Left cardiac atrium (tissue), 4 donors: ENCODE measurements around the gene GPX3. TPM values are rescaled to one million over a fixed set of nuclear protein-coding genes. Genes with fewer than 3 reads are reported as not detected.

Source experiments
- ATAC-seq, 2 donors: fragments of 200-7000 bp; cut with Tn5 transposase; one replicate each; pipeline ENCODE4 v1.9.1; 2020; ENCODE audit warnings: mild to moderate bottlenecking in 2 of 2, moderate library complexity in 2 of 2
- DNase-seq: peaks from one replicate; pipeline ENCODE4 v3.0.0-alpha.2; 2020
- intact Hi-C, 2 donors: fragments of 100-400 bp; cut with DNase I; formaldehyde crosslinking; loops; one replicate each; pipeline versions ENCODE4 v1.14.1 to v1.15.1; 2022 to 2023
- total RNA-seq, 2 donors: library from RNA; stranded (reverse); fragmentation: NEBNext Ultra II Directional; extraction: Animal tissue kit (Norgen Biotek cat#: 25700); gene quantifications; one replicate each; pipeline ENCODE4 v1.2.1, GENCODE V29; 2021
- donor health status: DM: no; HTN: yes; CAD: no.
- donor health status: DM: no; HTN: yes; CAD: no; lungs with severe emphysema.
- donor health status: DM: yes; HTN: yes; CAD: no.
- donor health status: Dilated cardiomyopathy.

Gene GPX3
- total RNA-seq, 2 donors from 2014 or later = 1,172 to 1,220 TPM

DNA sequence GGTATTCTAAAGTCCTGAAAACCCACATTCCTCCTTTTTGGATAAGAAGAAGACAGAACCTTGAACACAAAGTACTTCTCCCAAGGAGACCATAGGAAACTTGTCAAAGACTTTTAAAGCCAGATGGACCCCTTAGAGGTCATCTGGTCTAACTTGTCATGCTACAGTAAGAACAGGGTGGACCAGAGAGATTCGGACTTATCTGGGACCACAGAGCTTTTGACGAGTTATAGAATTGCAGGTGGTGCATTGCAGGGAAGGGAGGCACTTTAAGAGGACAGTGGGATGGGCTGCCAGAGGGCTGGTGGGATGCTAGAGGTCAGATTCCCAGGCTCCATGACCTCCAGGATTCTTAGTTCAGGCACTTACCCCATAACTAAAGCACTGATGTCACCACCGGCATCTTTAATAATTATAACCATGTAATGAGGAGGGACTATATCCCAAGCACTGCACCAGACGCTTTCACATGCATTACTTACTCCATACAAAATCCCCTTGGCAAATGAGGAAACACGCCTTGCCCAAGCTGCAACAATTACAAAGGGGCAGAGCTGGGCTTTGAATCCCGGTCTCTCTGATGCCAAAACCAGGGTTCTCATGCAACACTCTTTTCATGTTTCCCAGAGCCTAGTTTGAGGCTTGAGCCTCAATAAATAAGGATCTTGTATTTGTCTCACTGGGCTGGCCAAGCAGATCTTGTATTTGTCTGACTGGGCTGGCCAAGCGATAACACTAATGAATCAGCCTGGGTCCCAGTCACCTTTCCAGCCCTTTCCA, 12.8 kb upstream of the GPX3 start:
- intact Hi-C loops = loop anchor here in 1 of 2 donors (5.0 kb wide), 1 partner anchor 230 kb away; no protein-coding TSS in a partner anchor
- DNase-seq = no peak
- peak in 1 of 2 donors; percentile 7 for ATAC-seq

DNA sequence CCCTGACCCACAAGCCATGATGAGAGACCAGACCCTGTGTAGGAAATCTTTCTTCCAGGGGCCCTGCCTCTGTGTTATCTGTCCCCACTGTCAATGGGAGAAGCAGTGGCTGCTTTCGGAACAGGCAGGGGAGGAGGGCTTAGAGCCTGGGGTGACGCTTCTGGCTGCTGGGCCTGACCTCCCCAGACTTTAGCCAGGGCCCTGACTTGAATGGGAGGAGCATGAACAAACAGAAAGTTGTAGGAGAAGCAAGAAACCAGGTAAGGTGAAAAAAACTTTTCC, 12.2 kb upstream of the GPX3 start:
- DNase-seq = no peak
- intact Hi-C loops = loop anchor here in 1 of 2 donors (5.0 kb wide), 1 partner anchor 229 kb away; no protein-coding TSS in a partner anchor

DNA sequence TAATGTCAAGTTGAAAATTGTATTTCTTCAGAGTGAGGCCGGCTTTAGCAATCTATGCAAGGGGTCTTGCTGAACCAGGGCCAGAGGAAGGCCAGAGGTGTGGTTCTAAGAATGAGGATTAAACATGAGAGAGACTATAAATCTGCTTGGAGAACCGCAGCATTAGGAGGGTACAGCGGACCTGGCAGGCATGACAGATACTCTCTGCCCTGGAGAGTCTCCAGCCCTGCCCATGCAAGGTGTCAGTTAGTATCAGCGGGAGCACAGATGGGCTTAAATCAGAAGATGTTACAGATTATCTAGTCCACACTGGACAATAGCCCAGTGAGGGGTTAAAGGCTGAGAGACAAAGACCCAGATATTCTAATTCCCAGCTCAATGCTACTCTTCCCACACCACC, 11.5 kb upstream of the GPX3 start:
- intact Hi-C loops = loop anchor here in 1 of 2 donors (5.0 kb wide), 1 partner anchor 228 kb away; no protein-coding TSS in a partner anchor
- ATAC-seq = no peak
- DNase-seq = no peak

More for the DNA sequence above, 12.2 kb upstream of the GPX3 start:
- ATAC-seq = no peak

DNA sequence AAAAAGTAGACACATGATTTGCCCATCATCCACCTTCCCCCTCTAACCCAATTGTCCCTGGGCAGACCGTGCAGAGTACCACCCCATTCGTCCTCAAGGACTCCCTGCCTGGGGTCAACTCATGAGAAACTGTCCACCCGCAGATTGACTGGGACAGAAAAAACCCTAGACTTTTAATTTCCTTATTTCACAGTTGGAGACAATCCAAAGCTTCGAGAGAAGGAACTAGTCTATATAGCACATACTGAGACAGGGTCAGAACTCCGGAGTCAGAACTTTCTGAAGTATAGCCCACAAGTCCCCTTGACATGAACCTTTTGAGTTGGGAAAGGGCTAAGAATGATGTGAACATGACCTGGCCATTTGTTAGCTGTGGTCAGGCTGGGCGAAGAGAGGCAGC, 7.5 kb upstream of the GPX3 start:
- no peak for DNase-seq
- no peak for ATAC-seq

DNA sequence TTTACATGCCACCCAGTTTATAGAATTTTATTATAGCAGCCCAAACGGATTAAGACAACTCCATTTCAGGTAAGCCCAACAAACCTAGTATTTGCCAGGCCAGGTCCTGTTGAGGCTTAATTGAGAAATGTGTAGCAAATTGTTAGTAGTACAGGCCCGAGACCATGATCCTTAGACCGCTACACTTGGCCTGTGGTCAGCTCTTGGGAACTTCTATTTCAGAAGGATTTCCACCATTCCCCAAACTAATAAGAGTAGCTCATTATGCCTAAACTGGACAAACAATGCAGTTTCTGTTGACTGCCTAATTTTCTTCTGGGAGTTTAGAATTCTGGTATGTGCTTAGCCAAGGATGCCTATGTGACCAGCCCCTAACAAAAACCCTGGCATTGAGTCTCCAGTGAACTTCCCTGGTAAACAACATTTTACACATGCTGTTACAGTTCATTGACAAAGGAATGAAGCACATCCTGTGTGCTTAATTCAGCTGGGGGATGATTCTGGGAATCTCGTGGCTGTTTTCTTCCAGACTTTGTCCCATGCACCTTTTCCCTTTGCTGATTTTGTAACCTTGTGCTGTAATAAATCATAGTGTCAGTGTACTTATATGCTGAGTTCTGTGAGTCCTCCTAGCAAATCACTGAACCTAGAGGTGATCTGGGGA, 5.6 kb upstream of the GPX3 start:
- intact Hi-C loops = no loop called here

More for the DNA sequence above, 7.5 kb upstream of the GPX3 start:
- intact Hi-C loops = no loop called here

DNA sequence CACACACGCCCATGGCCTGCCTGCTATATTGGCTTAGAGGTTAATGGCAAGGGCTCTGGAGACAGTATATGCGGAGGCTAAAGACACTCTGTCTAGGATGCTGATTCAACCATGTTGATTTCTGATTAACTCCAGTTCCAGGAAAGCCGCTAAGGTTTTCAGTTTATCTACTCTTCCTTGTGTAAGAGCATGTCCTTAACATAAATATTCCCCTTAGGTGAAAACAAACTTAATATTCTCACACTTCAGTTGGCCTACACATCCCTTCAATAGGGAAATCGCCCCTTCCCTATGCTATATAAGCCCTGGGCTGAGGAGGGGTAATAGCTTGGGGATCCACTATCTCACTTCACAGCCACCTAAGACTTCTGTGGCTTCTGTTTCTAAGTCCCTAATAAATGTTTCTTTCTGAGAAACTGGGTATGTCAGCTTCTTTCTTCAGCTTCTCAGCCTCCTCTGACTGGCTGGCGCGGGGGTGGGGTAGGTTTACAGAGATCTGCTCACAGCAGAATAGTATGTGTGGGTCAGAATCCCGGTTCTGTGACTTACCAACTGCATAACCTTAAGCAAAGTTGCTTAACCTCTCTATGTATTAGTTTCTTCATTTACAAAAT, 4.3 kb upstream of the GPX3 start:
- intact Hi-C loops = no loop called here
- no peak for ATAC-seq
- DNase-seq = no peak

More for the DNA sequence above, 5.6 kb upstream of the GPX3 start:
- ATAC-seq = no peak
- no peak for DNase-seq

DNA sequence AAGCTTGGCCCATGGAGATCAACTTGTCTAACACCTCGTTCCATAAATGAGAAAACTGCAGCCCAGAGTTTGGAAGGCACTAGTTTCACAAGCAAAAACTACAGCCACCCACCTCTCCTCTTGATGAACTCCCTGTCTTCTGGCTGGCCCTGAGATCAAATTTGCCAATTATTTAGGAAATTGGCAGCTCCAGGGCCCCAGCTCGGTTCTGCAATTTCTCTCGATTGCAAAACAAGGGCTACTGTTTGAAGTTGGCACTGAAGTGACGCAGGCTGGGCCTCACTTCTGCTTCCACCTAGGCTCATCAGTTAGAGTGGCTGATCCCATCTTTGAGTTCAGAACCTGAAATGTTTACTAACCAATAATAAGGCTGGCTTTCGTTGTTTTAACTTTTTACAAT, 3.7 kb upstream of the GPX3 start:
- ATAC-seq = peak in 1 of 2 donors; percentile 10
- no peak for DNase-seq
- intact Hi-C loops = no loop called here

DNA sequence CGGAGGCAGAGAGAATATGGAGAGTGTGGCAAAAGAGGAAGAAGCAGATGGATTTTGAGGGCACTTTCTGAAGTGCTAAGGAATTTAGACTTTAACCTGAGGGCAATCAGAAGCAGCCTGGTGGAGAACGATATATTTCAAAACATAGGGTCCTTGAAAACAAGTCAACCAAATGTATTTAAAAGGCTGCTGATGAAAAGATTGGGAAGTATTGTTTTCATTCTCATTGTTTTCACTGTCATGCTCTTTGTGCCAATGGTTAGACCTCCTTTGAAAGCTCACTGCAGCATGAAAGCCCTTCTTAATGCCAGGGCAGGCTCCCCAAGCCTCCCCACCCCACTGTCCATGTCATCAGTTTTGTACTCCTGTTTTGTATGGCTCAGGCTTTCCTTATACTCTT, 2.5 kb upstream of the GPX3 start:
- intact Hi-C loops = no loop called here
- no peak for DNase-seq
- no peak for ATAC-seq

DNA sequence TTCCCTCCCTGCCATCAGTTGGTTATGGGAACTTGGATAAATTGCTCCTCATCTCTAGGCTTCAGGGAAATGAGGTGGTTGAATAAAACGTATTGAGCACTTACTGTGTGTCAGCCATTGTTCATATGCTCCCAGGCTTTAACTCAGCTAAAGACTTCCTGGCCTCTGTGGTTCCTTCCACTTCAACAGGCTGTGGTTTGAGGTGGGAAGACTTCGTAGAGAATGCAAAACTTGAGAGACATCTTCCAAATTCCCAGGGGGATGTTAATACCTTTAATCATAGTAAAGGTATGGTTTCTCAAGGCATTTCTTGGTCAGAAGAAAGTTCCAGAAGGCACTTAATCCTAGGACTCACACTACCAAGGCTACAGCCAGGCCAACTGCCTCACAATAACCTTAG, 1.5 kb upstream of the GPX3 start:
- no peak for DNase-seq
- intact Hi-C loops = no loop called here
- no peak for ATAC-seq

DNA sequence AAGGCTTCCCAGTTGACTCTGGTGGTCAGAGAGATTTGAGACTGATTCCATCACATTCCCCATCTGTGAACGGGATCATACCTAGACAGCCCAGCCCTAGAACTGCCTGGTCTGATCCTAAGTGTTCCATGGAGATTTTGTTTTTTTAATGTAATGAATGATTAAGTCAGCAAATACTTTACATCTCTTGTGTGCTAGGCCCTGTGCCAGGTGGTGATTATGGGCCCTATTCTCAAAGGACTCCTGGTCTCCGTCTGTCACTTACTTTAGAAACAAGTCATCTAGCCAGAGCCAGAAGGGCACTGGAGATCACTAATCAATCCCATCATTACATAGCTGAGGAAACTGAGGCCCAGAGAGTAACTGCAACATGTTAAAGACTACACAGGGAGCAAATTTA, 1.1 kb upstream of the GPX3 start:
- no peak for DNase-seq
- intact Hi-C loops = no loop called here
- ATAC-seq = no peak

DNA sequence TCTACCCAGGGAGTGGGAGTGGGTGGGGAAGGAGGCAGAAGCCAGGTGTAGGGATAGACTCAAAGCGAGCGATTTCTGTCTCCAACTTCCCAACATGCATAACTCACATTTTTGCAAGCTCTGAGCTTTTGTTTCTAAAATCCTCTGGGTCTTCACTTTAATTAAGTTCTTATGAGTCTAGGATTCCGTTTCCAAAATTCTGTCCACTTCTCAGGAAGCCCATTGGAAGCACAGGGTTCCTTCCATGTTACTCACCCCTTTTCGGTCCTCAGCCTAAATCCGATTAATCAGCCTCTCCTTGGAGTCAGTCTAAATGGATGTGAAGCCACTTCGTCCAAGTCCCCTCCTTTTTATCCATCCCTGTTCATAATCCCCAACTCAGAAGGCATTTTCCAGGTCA, 1.4 kb downstream of the GPX3 start:
- DNase-seq (no peak), ATAC-seq (no peak)
- intact Hi-C loops = no loop called here

DNA sequence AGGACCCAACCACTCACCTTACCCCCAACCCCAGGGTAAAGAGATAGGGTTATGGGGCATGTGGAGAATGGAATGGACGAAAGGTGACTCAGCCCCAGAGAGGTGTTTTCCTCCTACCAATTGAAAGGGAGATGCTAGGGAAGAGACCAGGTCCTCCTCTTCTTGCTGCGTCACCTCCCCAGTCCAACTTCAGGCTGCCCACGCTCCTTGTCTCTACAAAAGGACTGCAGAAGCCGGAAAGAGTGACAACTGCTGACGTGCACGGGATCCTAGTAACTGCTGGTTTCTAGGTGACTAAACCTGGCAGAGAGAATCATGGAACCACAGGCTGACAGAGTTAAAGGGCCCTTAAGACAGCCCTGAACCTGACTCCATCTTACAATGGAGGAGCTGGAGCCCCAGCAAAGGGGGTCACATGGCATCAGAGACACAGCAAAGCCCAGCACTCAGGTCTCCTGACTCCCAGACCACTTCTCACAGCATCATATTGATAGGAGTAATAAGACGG, 2.2 kb downstream of the GPX3 start:
- intact Hi-C loops = no loop called here
- DNase-seq (peak; percentile 63), ATAC-seq (peak in 1 of 2 donors; percentile 25)

DNA sequence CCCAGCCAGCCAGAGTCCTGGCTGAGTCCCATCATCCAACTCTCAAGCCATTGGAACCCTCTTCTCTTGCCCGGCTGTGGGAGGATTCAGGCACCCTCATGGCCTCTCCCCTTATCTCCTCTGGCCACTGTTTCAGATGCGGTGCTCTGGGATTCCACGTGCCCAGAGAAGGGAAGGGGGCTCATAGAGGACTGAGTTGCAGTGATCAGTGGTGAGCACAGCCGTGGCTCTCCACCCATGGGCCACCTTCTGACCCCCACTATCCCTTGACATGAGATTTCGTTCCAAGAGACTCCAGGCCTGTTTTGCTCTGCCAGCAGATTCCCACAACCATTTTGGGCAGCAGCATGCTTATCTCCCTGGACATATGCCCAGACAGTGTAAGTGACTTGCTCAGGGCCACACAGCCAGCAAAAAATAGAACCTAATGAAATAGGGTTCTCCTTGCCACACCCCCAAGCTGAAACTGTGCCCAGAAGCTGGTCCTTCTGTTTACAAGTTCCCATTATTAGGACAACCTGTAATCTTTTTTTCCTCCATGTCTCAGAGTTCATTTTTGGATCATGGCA, 2.7 kb downstream of the GPX3 start:
- DNase-seq (peak; percentile 89), ATAC-seq (peak; percentile 16 to 63)
- intact Hi-C loops = no loop called here

DNA sequence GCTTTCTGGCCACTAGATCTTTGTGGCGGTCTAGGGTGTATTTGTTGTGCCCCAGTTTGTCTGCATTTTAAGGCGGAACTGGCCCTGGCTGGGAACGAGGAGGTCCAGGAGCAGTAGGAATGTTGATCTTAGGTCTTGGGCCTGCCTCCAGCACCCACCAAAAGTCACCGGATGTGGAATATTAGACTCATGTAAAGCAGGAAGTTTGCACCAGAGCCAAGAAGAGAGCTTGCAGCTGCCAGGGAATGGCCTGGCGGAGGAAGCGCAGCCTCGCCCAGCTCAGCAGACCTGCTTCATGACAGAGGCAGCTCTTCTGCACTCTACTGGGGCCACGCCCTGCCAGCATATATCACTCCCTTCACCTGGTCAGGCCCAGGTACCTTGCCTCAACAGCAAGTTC, 3.3 kb downstream of the GPX3 start:
- peak; percentile 80 for DNase-seq
- peak; percentile 6 to 44 for ATAC-seq
- intact Hi-C loops = no loop called here

DNA sequence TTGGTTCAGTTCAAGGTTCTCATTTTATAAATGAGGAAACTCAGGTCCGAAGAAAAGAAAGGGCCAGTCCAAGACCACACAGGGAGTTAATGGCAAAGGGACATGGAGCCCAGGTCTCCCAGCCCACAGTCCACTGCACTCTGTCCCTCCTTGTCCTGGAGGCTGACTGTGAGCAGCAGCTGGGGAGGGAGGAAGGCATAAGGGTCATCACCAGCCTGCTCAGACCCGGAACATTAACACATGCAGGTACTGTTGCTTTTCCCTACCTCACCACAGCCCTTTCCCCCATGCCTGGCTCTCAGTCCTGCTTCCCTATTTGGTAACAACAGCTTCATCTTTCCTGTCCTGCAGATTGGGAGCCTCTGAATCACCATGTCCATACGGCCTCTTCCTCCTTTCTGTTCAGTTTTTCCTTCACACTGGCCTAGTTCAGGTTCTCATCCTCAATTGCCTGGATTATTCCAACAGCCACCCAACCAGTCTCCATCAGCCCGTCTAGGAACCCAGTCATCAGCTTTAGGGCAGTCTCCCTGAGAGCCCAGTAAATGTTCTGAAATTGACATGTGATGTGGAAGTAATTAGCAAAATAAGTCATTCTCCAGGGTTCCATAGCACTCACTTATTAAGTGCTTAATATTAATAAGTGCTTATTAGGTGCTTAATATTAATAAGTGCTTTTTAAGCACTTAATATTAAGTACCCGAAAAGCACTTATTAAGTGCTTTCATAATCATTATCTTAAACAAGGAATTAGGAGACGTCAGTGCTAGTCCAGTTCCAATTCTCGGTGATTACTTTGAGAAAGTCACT, 4.3 kb downstream of the GPX3 start:
- DNase-seq (no peak), ATAC-seq (no peak)
- intact Hi-C loops = no loop called here

DNA sequence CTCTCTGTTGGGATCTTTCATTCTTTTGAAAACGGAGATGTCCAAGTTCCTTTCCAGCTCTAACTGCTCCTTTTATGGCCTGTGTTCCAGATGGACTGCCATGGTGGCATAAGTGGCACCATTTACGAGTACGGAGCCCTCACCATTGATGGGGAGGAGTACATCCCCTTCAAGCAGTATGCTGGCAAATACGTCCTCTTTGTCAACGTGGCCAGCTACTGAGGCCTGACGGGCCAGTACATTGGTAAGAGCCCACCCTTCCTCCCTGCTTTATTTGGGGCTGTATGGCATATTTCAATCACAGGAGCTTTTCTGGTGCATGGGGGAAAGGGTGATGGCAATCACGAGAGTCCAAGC, 4.8 kb downstream of the GPX3 start:
- ATAC-seq (no peak), DNase-seq (no peak)
- intact Hi-C loops = no loop called here

DNA sequence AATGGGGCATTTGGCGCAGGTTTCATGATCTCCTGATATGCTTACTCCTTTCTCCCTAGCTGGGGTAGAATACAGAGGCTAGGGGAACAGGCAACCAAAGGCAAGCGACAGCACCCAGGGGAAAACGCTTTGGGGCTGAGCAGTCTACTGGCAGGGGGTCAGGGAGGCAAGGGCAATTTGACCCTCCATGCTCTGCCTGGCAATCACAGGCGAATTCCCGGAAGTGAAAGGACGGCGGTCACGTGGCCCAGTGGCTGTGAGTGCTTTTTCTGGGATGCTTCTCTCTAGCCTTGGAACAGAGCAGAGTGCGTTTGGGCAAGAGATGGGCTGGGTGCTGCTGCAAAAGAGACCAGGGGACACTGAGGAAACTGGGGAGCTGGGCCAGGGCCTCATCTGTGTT, 5.7 kb downstream of the GPX3 start:
- ATAC-seq (peak in 1 of 2 donors; percentile 25), DNase-seq (peak; percentile 42)

DNA sequence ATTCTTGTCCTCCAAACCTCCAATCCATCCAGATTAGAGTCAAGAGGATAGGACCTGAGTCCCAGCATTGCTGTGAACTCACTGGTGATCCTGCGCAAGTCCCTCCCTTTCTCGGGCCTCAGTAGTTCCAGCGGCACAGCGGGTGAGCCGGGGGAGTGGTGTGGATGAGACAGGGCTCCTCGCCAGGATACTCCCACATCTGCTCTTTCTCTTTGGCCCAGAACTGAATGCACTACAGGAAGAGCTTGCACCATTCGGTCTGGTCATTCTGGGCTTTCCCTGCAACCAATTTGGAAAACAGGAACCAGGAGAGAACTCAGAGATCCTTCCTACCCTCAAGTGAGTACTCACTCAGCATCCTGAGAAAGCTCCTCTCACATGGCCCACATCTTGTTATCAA, 6.3 kb downstream of the GPX3 start:
- DNase-seq (peak; percentile 60), ATAC-seq (peak in 1 of 2 donors; percentile 11)
- intact Hi-C loops = no loop called here

More for the DNA sequence above, 5.7 kb downstream of the GPX3 start:
- intact Hi-C loops = no loop called here

DNA sequence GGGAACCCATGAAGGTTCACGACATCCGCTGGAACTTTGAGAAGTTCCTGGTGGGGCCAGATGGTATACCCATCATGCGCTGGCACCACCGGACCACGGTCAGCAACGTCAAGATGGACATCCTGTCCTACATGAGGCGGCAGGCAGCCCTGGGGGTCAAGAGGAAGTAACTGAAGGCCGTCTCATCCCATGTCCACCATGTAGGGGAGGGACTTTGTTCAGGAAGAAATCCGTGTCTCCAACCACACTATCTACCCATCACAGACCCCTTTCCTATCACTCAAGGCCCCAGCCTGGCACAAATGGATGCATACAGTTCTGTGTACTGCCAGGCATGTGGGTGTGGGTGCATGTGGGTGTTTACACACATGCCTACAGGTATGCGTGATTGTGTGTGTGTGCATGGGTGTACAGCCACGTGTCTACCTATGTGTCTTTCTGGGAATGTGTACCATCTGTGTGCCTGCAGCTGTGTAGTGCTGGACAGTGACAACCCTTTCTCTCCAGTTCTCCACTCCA, 7.6 kb downstream of the GPX3 start:
- DNase-seq (no peak), ATAC-seq (no peak)
- intact Hi-C loops = no loop called here
